NB4 (cell line): Measurements from ENCODE around the gene GABBR1.

Experiments used
- DNase-seq: peaks from one replicate; pipeline ENCODE4 v3.0.0; 2010; ENCODE audit warnings: low read depth
- H3K4me3 ChIP-seq: one replicate; pipeline ENCODE4 v1.5.1; 2011; ENCODE audit warnings: mild to moderate bottlenecking, low read depth, low read length, moderate library complexity
- MAX ChIP-seq: IDR thresholded peaks from 2 replicates; pipeline ENCODE4 v1.6.1; 2011; ENCODE audit warnings: low read depth, low read length
- MYC ChIP-seq: IDR thresholded peaks from 2 replicates; pipeline ENCODE4 v1.6.1; 2011; ENCODE audit warnings: low read depth, low read length
- POLR2A ChIP-seq: IDR thresholded peaks from 2 replicates; pipeline ENCODE4 v1.6.1; 2011; ENCODE audit warnings: mild to moderate bottlenecking; ENCODE audit not compliant: insufficient read length; ENCODE audit errors: extremely low read depth
- TF ChIP-seq, protein P1 (sequence below): IDR thresholded peaks from one replicate; pipeline ENCODE4 v1.5.1; 2012; ENCODE audit warnings: low read depth, low read length

Gene GABBR1

GRCh38 chr6:29656798-29657197, 23.8 kb upstream of the GABBR1 start, which contains the start of gene MOG:
MOG (plus strand) TSS chr6:29657092; CDS start chr6:29657210, 118 bp downstream.
- DNase-seq: no peak
- no peak within 1 kb of the TSS for H3K4me3 ChIP-seq
- TF ChIP-seq, protein P1, sequence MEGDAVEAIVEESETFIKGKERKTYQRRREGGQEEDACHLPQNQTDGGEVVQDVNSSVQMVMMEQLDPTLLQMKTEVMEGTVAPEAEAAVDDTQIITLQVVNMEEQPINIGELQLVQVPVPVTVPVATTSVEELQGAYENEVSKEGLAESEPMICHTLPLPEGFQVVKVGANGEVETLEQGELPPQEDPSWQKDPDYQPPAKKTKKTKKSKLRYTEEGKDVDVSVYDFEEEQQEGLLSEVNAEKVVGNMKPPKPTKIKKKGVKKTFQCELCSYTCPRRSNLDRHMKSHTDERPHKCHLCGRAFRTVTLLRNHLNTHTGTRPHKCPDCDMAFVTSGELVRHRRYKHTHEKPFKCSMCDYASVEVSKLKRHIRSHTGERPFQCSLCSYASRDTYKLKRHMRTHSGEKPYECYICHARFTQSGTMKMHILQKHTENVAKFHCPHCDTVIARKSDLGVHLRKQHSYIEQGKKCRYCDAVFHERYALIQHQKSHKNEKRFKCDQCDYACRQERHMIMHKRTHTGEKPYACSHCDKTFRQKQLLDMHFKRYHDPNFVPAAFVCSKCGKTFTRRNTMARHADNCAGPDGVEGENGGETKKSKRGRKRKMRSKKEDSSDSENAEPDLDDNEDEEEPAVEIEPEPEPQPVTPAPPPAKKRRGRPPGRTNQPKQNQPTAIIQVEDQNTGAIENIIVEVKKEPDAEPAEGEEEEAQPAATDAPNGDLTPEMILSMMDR: no peak
- no peak for TF ChIP-seq MYC

GRCh38 chr6:29656157-29656556, 23.2 kb upstream of the GABBR1 start:
- no peak for DNase-seq
- TF ChIP-seq MYC (no peak), POLR2A (no peak), MAX (no peak)
- TF ChIP-seq, protein P1: no peak

DNA sequence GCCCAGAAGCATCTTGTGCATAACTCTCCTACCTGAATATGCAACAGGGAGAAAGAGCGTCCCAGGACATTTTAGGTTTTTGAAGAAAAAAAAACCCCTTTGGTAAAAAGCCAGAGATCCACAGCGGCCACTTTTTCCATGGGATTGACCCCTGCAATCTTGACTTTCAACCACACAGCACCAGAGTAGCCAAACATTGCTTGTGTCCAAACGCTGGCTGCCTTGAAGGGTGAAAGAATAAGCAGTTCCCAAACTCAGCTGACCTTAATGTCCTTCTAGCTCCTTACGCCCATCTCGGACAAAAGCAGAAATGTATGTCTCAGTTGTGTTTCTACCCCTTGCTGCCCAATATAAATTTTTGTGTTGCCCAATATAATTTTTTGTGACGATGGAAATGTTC, 22.7 kb upstream of the GABBR1 start:
- H3K4me3 ChIP-seq: no peak overlapping the region
- DNase-seq: no peak
- TF ChIP-seq POLR2A (no peak), MYC (no peak)

More at GRCh38 chr6:29656157-29656556, 23.2 kb upstream of the GABBR1 start:
- no peak overlapping the region for H3K4me3 ChIP-seq

DNA sequence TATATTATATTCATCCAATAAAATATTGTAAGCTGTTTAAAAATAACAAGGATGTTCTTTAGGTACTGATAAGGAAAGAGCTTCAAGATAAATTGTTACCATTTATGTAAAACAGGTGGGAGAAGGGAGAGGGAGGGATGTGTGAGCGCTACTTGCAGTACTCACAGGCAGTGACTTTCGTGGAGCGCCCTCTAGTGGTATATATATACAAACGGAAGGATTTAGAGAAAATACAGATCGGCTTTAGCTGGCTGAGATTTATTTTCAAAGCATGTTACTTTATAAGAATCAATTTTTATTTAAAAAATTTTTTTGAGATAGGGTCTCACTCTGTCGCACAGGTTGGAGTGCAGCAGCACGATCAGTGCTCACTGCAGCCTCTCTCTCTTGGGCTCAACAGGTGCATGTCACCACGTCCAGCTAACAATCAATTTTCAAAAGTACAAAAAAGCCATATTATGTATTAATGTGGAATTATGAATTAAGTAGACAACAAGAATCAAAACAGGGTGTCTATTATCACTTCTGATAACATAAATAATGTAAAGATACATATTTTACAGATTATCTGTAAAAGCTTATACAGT, 20.6 kb upstream of the GABBR1 start:
- peak; percentile 76 for DNase-seq
- no peak overlapping the region for H3K4me3 ChIP-seq
- TF ChIP-seq MAX (no peak), POLR2A (no peak), MYC (no peak)
- TF ChIP-seq, protein P1: peak; percentile 61

DNA sequence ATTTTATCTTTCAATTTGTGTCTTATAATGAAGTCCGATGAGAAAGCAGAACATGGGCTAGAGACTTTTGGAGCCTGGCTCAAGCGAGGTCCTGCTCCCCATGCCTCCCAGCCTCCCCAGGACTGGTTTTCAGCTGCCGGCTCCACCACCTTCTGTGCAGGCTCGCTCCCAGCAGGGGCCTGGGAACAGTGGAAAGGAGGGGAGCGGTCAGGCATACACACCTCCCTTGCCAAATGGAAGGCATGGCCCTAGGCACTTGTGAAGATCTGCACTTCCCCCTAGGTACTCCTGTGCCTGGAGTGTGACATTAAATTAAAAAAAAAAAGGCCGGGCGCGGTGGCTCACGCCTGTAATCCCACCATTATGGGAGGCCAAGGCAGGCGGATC, 19.2 kb upstream of the GABBR1 start:
- no peak for TF ChIP-seq MYC
- no peak for TF ChIP-seq MAX
- TF ChIP-seq, protein P1: no peak
- TF ChIP-seq POLR2A: no peak
- H3K4me3 ChIP-seq: no peak overlapping the region
- DNase-seq: no peak

GRCh38 chr6:29651413-29652197, 18.6 kb upstream of the GABBR1 start:
- no peak for TF ChIP-seq MYC
- no peak for TF ChIP-seq MAX
- no peak for TF ChIP-seq POLR2A
- TF ChIP-seq, protein P1: peak; percentile 31
- H3K4me3 ChIP-seq: no peak overlapping the region
- DNase-seq: peak; percentile 39
